Fibroblast of pulmonary artery (primary cell): ENCODE measurements around the gene AZU1.
"Not testable (repeated sequence)": the region's sequence is repeated elsewhere in the genome, so short reads cannot be mapped to it uniquely, and the experiment has no call there.

Experiments used
- DNase-seq: peaks from one replicate; pipeline ENCODE4 v3.0.0-alpha.2; 2010; ENCODE audit warnings: low read depth
- H3K4me3 ChIP-seq: replicated peaks from 2 replicates; pipeline ENCODE4 v1.5.1; 2011; ENCODE audit warnings: low read depth, mild to moderate bottlenecking, control low read depth, low read length, moderate library complexity
- TF ChIP-seq, protein P1 (sequence below): IDR thresholded peaks from 2 replicates; pipeline ENCODE4 v1.5.1; 2011; ENCODE audit warnings: mild to moderate bottlenecking, control low read depth, low read length, inconsistent platforms; ENCODE audit errors: missing control alignments

AZU1 gene

DNA sequence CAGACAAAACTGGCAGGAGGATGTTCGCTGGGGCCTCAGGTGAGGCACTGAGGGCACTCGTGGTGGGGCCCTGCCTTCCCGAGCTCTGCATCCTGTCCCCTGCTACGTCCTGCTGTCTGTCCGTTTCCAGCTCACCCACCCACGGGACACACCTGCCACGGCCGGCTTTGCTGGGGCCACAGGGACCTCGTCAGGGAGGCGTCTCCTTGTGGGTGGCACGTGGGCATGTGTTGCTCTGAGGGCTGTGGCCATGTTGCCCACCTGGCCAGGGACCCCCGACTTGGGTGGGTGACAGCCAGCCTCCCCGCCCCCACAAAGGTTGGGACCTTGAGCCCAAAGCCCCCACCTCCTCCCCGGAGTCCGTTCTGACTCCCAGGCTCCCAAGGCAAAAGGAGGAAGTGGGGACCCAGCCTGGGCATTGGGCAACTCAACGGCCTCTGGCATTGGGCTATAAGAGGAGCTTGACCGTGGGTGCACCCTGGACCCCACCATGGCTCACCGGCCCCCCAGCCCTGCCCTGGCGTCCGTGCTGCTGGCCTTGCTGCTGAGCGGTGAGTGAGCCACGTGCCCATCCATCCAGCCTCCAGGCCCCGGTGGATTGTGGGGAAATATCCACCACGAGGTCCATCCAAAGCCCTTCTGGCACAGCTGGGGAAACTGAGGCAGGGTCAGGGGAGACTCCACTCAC lies 13.0 kb downstream of the AZU1 start, which contains the start of gene PRTN3:
Gene PRTN3, plus strand, starts transcription at position 481 of the 688 bp plus-strand sequence. Its CDS starts 10 bp downstream, at position 491.
- no peak for DNase-seq
- H3K4me3 ChIP-seq, result no peak within 1 kb of the TSS
- TF ChIP-seq, protein P1, sequence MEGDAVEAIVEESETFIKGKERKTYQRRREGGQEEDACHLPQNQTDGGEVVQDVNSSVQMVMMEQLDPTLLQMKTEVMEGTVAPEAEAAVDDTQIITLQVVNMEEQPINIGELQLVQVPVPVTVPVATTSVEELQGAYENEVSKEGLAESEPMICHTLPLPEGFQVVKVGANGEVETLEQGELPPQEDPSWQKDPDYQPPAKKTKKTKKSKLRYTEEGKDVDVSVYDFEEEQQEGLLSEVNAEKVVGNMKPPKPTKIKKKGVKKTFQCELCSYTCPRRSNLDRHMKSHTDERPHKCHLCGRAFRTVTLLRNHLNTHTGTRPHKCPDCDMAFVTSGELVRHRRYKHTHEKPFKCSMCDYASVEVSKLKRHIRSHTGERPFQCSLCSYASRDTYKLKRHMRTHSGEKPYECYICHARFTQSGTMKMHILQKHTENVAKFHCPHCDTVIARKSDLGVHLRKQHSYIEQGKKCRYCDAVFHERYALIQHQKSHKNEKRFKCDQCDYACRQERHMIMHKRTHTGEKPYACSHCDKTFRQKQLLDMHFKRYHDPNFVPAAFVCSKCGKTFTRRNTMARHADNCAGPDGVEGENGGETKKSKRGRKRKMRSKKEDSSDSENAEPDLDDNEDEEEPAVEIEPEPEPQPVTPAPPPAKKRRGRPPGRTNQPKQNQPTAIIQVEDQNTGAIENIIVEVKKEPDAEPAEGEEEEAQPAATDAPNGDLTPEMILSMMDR, result no peak

DNA sequence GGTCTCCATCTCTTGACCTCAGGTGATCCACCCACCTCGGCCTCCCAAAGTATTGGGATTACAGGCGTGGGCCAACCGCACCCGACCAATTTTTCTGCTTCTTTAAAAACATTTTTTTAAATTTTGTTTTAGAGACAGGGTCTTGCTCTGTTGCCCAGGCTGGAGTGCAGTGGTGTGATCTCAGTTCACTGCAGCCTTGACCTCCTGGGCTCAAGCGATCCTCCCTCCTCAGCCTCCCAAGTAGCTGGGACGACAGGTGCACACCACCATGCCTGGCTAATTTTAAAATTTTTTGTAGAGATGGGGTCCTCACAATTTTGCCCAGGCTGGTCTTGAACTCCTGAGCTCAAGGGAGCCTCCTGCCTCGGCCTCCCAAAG lies 15.2 kb downstream of the AZU1 start:
- not testable (repeated sequence) for DNase-seq

DNA sequence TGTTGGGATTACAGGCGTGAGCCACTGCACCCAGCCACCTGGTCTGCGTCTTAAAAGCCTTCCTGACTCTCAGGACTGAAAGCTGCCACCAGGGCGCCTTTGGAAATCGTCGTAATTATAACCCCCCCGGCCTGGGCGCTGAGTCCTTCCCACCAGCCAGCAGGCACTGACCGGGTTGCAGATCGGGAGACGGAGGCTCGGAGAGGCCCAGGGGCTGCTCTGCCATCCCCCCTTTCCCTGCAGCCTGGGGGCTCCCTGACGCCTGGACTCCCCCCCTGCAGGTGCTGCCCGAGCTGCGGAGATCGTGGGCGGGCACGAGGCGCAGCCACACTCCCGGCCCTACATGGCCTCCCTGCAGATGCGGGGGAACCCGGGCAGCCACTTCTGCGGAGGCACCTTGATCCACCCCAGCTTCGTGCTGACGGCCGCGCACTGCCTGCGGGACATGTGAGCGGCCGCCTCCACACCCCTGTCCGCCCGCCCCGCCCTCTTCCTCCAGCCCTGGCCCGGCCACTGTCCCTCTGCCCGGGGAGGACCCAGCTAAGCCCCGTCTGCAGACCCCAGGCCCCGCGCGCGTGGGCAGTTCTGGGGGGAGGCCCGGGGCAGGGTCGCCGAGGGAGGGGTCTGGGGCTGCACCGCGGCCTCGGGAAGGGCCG lies 15.7 kb downstream of the AZU1 start:
- TF ChIP-seq, protein P1, result no peak
- H3K4me3 ChIP-seq, result no peak overlapping the region
- no peak for DNase-seq

More for the DNA sequence above, 15.2 kb downstream of the AZU1 start:
- H3K4me3 ChIP-seq, result not testable (repeated sequence)

DNA sequence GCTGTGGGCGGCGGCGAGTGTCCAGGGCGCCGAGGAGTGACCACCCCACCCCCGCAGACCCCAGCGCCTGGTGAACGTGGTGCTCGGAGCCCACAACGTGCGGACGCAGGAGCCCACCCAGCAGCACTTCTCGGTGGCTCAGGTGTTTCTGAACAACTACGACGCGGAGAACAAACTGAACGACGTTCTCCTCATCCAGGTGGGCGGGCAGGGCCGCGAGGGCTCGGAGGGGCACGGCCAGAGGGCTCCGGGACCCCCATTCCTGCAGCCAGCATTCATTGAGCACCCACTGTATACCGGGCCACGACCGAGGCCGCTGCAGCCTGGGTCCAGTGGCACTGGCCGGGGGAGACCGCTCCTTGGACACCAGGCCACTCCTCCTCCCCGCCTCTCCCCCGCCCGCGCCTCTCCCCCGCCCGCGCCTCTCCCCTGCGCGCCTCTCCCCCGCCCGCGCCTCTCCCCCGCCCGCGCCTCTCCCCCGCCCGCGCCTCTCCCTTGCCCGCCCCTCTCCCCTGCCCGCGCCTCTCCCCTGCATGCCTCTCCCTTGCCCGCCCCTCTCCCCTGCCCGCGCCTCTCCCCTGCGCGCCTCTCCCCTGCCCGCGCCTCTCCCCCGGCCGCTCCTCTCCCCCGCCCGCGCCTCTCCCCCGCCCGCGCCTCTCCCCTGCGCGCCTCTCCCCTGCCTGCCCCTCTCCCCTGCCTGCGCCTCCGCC lies 16.4 kb downstream of the AZU1 start:
- H3K4me3 ChIP-seq, result no peak overlapping the region
- DNase-seq, result no peak
- TF ChIP-seq, protein P1, result no peak

DNA sequence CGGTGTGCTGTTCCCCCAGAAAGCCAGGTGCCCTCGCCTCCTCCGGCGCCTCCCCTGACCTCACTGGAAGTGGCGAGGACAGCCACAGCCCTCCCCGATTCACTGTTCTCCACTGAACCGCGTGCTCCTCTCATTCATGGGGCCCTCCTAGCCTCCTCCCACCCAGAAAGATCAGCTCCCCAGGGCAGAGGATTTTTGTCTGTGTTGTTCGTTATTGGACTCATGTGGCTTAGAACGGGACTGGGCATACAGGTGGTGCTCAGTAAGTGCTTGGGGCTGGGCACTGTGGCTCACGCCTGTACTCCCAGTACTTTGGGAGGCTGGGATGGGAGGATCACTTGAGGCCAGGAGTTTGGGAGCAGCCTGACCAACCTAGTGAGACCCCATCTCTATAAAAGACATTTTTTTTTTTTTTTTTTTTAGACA lies 16.9 kb downstream of the AZU1 start:
- no peak overlapping the region for H3K4me3 ChIP-seq
- TF ChIP-seq, protein P1, result no peak
- no peak for DNase-seq

DNA sequence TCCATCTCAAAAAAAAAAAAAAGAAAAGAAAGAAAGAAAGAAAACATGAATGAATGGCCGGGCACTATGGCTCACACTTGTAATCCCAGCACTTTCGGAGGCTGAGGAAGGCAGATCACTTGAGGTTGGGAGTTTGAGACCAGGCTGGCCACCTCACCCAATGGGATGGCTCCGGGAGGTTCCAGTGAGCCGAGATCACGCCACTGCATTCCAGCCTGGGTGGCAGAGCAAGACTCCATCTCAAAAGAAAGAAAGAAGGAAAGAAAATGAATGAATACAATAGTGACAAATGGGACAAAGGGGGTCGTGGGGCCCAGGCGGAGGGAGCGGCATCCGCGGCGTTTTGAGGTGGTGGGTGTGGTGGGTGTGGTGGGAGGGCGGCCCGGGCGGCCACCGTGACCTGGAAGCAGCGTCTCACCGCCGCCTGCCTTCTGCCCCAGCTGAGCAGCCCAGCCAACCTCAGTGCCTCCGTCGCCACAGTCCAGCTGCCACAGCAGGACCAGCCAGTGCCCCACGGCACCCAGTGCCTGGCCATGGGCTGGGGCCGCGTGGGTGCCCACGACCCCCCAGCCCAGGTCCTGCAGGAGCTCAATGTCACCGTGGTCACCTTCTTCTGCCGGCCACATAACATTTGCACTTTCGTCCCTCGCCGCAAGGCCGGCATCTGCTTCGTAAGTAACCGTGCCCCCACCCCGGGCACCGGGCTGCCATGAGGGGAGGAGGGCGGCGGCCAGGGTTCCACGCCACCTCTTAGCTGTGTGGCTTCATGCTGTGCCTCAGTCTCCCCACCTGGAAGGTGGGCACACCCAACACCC lies 18.3 kb downstream of the AZU1 start:
- DNase-seq, result no peak
- TF ChIP-seq, protein P1, result no peak
- no peak overlapping the region for H3K4me3 ChIP-seq
